ENCODE measurements around the gene IGHMBP2. TPM values are rescaled to one million over a fixed set of nuclear protein-coding genes. Genes with fewer than 3 reads are reported as not detected.
"Not testable (repeated sequence)": the region's sequence is repeated elsewhere in the genome, so short reads cannot be mapped to it uniquely, and the experiment has no call there.

IGHMBP2 gene
- total RNA-seq, 1 experiment from 2014 or later, result 48.7 TPM

DNA sequence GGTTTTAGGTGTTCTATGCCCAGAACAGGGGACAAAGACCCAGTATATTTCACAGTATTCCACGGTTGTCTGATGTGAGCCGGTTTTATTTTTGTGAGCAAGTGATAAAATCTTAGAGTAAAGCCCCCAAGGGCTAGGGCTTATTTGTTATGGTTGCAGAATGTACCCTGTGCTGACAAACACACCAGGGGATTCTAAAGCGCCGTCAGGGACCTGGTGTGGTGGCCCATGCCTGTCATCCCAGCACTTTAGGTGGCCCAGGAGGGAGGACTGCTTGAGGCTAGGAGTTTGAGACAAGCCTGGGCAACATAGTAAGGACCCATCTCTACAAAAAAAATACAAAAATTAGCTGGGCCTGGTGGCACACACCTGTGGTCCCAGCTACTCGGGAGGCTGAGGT, 22.8 kb upstream of the IGHMBP2 start:
- H3K4me3 ChIP-seq (ENCODE audit: low read depth, low read length, poor library complexity, severe bottlenecking), result no peak overlapping the region
- no peak overlapping the region for H3K27ac ChIP-seq (ENCODE audit: low read depth, low read length, poor library complexity, severe bottlenecking)
- intact Hi-C loops (cut with micrococcal nuclease; ENCODE audit: unreplicated experiment), result no loop called here
- ChIA-PET POLR2A (ENCODE audit: low non-redundant PET) (interaction anchor here (0.6 kb wide), 1 partner anchor 96 kb away, joined by 4 read pairs; no protein-coding TSS in a partner anchor), CTCF (no interaction called here)
- H3K9me3 ChIP-seq (ENCODE audit: low read depth, low read length, poor library complexity, severe bottlenecking), result no peaks in the 10 kb centered on the region
- H3K27me3 ChIP-seq (replicated peaks; ENCODE audit: insufficient read depth, low read depth, low read length, poor library complexity), result no peaks in the 10 kb centered on the region
- TF ChIP-seq CTCF (conservative IDR thresholded peaks at IDR 0.05; ENCODE audit: low read depth, low read length) (no peak), EZH2 (IDR thresholded peaks at IDR 0.05; ENCODE audit: borderline replicate concordance, low read depth, low read length, poor library complexity, severe bottlenecking) (no peak)
- no peaks in the 10 kb centered on the region for H3K4me1 ChIP-seq (ENCODE audit: insufficient read depth, low read length, poor library complexity, severe bottlenecking)
- no peaks in the 10 kb centered on the region for H3K36me3 ChIP-seq (ENCODE audit: insufficient read depth, low read length, poor library complexity, severe bottlenecking)
- BruUV-seq (replicated peaks), result no TSS peak
- DNase-seq (ENCODE audit: low spot score), result no peak

DNA sequence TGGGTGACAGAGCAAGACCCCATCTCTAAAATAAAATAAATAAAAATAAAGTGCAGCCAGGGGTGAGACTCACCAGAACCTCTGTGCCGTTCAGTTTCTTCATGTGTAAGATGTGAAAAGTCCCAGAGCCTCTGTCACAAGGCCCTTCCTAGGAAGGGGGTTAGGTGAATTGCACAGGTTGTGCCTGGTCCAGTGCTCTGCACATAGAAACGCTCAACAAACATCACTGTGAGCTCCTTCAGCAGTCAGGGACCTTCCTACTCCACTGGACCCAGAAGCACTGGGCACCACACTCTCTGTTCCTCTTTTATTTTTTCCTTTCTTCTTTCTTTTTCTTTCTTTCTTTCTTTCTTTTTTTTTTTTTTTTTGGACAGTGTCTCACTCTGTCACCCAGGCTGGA, 22.4 kb upstream of the IGHMBP2 start:
- no TSS peak for BruUV-seq (replicated peaks)
- TF ChIP-seq CTCF (conservative IDR thresholded peaks at IDR 0.05; ENCODE audit: low read depth, low read length), result no peak
- TF ChIP-seq EZH2 (IDR thresholded peaks at IDR 0.05; ENCODE audit: borderline replicate concordance, low read depth, low read length, poor library complexity, severe bottlenecking), result no peak
- no peak for DNase-seq (ENCODE audit: low spot score)
- H3K4me1 ChIP-seq (ENCODE audit: insufficient read depth, low read length, poor library complexity, severe bottlenecking), result no peaks in the 10 kb centered on the region
- H3K9me3 ChIP-seq (ENCODE audit: low read depth, low read length, poor library complexity, severe bottlenecking), result no peaks in the 10 kb centered on the region
- no peak overlapping the region for H3K4me3 ChIP-seq (ENCODE audit: low read depth, low read length, poor library complexity, severe bottlenecking)
- no peaks in the 10 kb centered on the region for H3K36me3 ChIP-seq (ENCODE audit: insufficient read depth, low read length, poor library complexity, severe bottlenecking)
- POLR2A ChIA-PET (ENCODE audit: low non-redundant PET), result interaction anchor here (0.6 kb wide), 1 partner anchor 96 kb away, joined by 4 read pairs; no protein-coding TSS in a partner anchor
- CTCF ChIA-PET, result no interaction called here
- intact Hi-C loops (cut with micrococcal nuclease; ENCODE audit: unreplicated experiment), result no loop called here
- H3K27ac ChIP-seq (ENCODE audit: low read depth, low read length, poor library complexity, severe bottlenecking), result no peak overlapping the region
- no peaks in the 10 kb centered on the region for H3K27me3 ChIP-seq (replicated peaks; ENCODE audit: insufficient read depth, low read depth, low read length, poor library complexity)

DNA sequence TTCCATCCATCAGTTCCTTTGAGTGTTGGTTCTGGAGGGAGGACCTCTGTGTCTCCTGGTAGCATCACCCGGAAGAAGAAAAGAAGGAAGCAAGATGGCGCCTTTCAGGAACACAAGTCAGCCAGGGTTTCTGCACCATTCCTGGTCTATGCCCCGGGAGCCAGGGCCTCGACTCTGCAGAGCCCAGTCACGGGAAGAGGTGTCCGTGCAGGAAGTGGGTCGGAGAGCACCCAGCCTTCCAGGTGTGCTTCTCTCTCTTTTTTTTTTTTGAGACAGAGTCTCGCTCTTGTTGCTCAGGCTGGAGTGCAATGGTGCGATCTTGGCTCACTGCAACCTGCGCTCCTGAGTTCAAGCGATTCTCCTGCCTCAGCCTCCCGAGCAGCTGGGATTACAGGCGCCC, 21.3 kb upstream of the IGHMBP2 start:
- Histone ChIP-seq H3K9me3 (ENCODE audit: low read depth, low read length, poor library complexity, severe bottlenecking) (no peaks in the 10 kb centered on the region), H3K27me3 (replicated peaks; ENCODE audit: insufficient read depth, low read depth, low read length, poor library complexity) (no peaks in the 10 kb centered on the region), H3K4me1 (ENCODE audit: insufficient read depth, low read length, poor library complexity, severe bottlenecking) (no peaks in the 10 kb centered on the region), H3K36me3 (ENCODE audit: insufficient read depth, low read length, poor library complexity, severe bottlenecking) (no peaks in the 10 kb centered on the region), H3K27ac (ENCODE audit: low read depth, low read length, poor library complexity, severe bottlenecking) (no peak overlapping the region), H3K4me3 (ENCODE audit: low read depth, low read length, poor library complexity, severe bottlenecking) (no peak overlapping the region)
- CTCF ChIA-PET, result no interaction called here
- no peak for DNase-seq (ENCODE audit: low spot score)
- intact Hi-C loops (cut with micrococcal nuclease; ENCODE audit: unreplicated experiment), result no loop called here
- TF ChIP-seq CTCF (conservative IDR thresholded peaks at IDR 0.05; ENCODE audit: low read depth, low read length), result no peak
- no peak for TF ChIP-seq EZH2 (IDR thresholded peaks at IDR 0.05; ENCODE audit: borderline replicate concordance, low read depth, low read length, poor library complexity, severe bottlenecking)
- BruUV-seq (replicated peaks), result no TSS peak
- POLR2A ChIA-PET (ENCODE audit: low non-redundant PET), result no interaction called here

DNA sequence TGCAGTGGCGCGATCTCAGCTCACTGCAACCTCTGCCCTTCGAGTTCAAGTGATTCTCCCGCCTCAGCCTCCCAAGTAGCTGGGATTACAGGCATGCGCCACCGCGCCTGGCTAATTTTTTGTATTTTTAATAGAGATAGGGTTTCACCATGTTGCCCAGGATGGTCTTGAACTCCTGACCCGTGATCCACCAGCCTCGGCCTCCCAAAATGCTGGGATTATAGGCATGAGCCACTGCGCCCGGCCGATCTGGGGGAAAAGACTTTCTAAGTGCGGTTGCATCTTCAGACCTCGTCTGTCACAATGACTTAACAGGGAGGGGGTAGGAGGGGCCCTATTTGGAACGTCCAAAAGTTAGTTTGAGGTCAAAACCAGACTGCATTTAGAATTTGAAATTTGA, 18.9 kb upstream of the IGHMBP2 start:
- intact Hi-C loops (cut with micrococcal nuclease; ENCODE audit: unreplicated experiment); BruUV-seq (replicated peaks): not testable (repeated sequence)

More for the DNA sequence above, 18.9 kb upstream of the IGHMBP2 start:
- H3K4me3 ChIP-seq (ENCODE audit: low read depth, low read length, poor library complexity, severe bottlenecking); POLR2A ChIA-PET (ENCODE audit: low non-redundant PET); H3K27ac ChIP-seq (ENCODE audit: low read depth, low read length, poor library complexity, severe bottlenecking); DNase-seq (ENCODE audit: low spot score); H3K9me3 ChIP-seq (ENCODE audit: low read depth, low read length, poor library complexity, severe bottlenecking); H3K36me3 ChIP-seq (ENCODE audit: insufficient read depth, low read length, poor library complexity, severe bottlenecking); H3K4me1 ChIP-seq (ENCODE audit: insufficient read depth, low read length, poor library complexity, severe bottlenecking); H3K27me3 ChIP-seq (replicated peaks; ENCODE audit: insufficient read depth, low read depth, low read length, poor library complexity); CTCF ChIA-PET: not testable (repeated sequence)
